Measurements from ENCODE around the gene ZGRF1. TPM values are rescaled to one million over a fixed set of nuclear protein-coding genes. Genes with fewer than 3 reads are reported as not detected.

The ZGRF1 gene
- total and polyA plus RNA-seq, 11 donors: 0.85 to 2.9 (median 1.6) TPM

- no peaks in the 10 kb centered on the region for H3K9me3 ChIP-seq
- intact Hi-C loops (cut with DNase I): loop anchor here in 9 of 10 donors (1.0 to 10.0 kb wide), 6 partner anchors 274 to 530 kb away; no protein-coding TSS in a partner anchor
- H3K36me3 ChIP-seq: peaks cover 0 to 20% (median 9%) of the 10 kb centered on the region in 9 donors
- DNase-seq: peak in 3 of 5 donors; percentile 18 to 35 (median 19)
- H3K4me1 ChIP-seq: no peaks in the 10 kb centered on the region
- no peaks in the 10 kb centered on the region for H3K27me3 ChIP-seq
- H3K4me3 ChIP-seq: no peak overlapping the region
- no peak overlapping the region for H3K27ac ChIP-seq
- peak; percentile 42 to 84 (median 64) for ATAC-seq
- TF ChIP-seq, protein P1, sequence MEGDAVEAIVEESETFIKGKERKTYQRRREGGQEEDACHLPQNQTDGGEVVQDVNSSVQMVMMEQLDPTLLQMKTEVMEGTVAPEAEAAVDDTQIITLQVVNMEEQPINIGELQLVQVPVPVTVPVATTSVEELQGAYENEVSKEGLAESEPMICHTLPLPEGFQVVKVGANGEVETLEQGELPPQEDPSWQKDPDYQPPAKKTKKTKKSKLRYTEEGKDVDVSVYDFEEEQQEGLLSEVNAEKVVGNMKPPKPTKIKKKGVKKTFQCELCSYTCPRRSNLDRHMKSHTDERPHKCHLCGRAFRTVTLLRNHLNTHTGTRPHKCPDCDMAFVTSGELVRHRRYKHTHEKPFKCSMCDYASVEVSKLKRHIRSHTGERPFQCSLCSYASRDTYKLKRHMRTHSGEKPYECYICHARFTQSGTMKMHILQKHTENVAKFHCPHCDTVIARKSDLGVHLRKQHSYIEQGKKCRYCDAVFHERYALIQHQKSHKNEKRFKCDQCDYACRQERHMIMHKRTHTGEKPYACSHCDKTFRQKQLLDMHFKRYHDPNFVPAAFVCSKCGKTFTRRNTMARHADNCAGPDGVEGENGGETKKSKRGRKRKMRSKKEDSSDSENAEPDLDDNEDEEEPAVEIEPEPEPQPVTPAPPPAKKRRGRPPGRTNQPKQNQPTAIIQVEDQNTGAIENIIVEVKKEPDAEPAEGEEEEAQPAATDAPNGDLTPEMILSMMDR (IDR thresholded peaks at IDR 0.05): peak; percentile 22 to 72 (median 64)
- TF ChIP-seq POLR2A (IDR thresholded peaks at IDR 0.05): no peak
Observed at GRCh38 chr4:112604589-112604988, 32.1 kb downstream of the ZGRF1 start.

DNA sequence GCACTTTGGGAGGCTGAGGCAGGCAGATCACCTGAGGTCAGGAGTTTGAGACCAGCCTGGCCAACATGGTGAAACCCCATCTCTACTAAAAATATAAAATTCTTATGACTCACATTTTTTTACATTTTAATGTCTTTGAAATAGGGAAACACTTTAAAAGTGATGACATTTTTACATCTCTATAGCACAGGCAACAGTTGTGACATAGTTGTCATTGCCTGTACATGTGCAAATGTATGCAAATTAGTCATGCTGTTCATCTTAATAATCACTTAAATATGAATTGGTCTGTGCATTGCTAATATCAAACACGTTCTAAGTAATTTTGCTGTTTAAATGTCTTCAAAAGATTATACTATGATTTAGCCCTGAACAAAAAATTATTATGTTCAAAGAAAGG is 41.7 kb downstream of the ZGRF1 start:
- ATAC-seq: no peak

GRCh38 chr4:112593438-112594133 is 43.1 kb downstream of the ZGRF1 start:
- ATAC-seq (no peak), DNase-seq (no peak)
- H3K4me1 ChIP-seq: no peaks in the 10 kb centered on the region
- intact Hi-C loops (cut with DNase I): no loop called here
- H3K9me3 ChIP-seq: peaks cover 0 to 9% (median 0%) of the 10 kb centered on the region in 12 donors
- H3K4me3 ChIP-seq: no peak overlapping the region
- TF ChIP-seq, protein P1 (IDR thresholded peaks at IDR 0.05): no peak
- TF ChIP-seq POLR2A (IDR thresholded peaks at IDR 0.05): no peak
- H3K27ac ChIP-seq: no peak overlapping the region
- no peaks in the 10 kb centered on the region for H3K27me3 ChIP-seq
- 97 to 99% (median 97%) methylated on average over 5 of the region's 5 CpGs for WGBS, 4 donors
- no peaks in the 10 kb centered on the region for H3K36me3 ChIP-seq

More for the DNA sequence above, 41.7 kb downstream of the ZGRF1 start:
- Histone ChIP-seq H3K4me3 (no peak overlapping the region), H3K27me3 (no peaks in the 10 kb centered on the region), H3K4me1 (no peaks in the 10 kb centered on the region), H3K36me3 (no peaks in the 10 kb centered on the region), H3K27ac (no peak overlapping the region), H3K9me3 (peaks cover 0 to 9% (median 0%) of the 10 kb centered on the region in 12 donors)
- intact Hi-C loops (cut with DNase I): no loop called here
- no peak for DNase-seq
- whole genome bisulfite sequencing, 4 donors: 98 to 99% (median 98%) methylated on average over 1 of the region's 1 CpG
- TF ChIP-seq POLR2A (IDR thresholded peaks at IDR 0.05): no peak
- TF ChIP-seq, protein P1 (IDR thresholded peaks at IDR 0.05): no peak

GRCh38 chr4:112592717-112593116 is 44.0 kb downstream of the ZGRF1 start:
- TF ChIP-seq, protein P1 (IDR thresholded peaks at IDR 0.05): no peak
- TF ChIP-seq POLR2A (IDR thresholded peaks at IDR 0.05): no peak
- Histone ChIP-seq H3K4me3 (no peak overlapping the region), H3K4me1 (no peaks in the 10 kb centered on the region), H3K27ac (no peak overlapping the region), H3K9me3 (peaks cover 0 to 9% (median 0%) of the 10 kb centered on the region in 12 donors), H3K27me3 (no peaks in the 10 kb centered on the region), H3K36me3 (no peaks in the 10 kb centered on the region)
- intact Hi-C loops (cut with DNase I): no loop called here
- ATAC-seq (no peak), DNase-seq (no peak)
